ENCODE results near the gene GULP1. TPM values are rescaled to one million over a fixed set of nuclear protein-coding genes. Genes with fewer than 3 reads are reported as not detected.

Gene GULP1
- total RNA-seq, 1 donor from 2014 or later = 29.5 TPM

DNA sequence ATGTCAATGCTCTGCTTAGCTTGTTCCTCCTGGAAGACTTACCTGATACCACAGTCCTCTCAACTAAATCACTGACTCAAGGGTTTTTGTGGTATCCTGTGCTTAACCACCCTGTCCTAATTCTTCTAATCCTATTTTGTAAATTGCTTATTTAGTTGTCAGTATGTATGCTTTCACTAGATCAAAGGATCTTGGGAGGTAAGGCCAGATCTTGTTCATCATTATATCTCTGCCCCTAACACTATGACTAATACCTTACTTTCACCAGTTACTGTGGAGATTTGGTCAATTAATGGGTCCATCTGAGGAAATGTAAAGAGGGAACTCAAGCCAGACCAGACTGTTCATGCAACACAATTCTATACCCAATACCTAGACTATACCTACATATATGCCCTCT lies 203.2 kb downstream of the GULP1 start:
- H3K27me3 Mint-ChIP-seq (ENCODE audit: low read depth) = no peaks in the 10 kb centered on the region
- no peak for DNase-seq (ENCODE audit: low spot score)
- peaks cover 2% of the 10 kb centered on the region for H3K36me3 Mint-ChIP-seq (ENCODE audit: low read depth)
- peaks cover 5% of the 10 kb centered on the region for H3K9me3 Mint-ChIP-seq (ENCODE audit: low read depth)
- H3K4me1 Mint-ChIP-seq (ENCODE audit: low read depth) = peaks cover 21% of the 10 kb centered on the region
- no peak overlapping the region for H3K27ac Mint-ChIP-seq (ENCODE audit: unreplicated experiment)
- TF ChIP-seq, protein P1, sequence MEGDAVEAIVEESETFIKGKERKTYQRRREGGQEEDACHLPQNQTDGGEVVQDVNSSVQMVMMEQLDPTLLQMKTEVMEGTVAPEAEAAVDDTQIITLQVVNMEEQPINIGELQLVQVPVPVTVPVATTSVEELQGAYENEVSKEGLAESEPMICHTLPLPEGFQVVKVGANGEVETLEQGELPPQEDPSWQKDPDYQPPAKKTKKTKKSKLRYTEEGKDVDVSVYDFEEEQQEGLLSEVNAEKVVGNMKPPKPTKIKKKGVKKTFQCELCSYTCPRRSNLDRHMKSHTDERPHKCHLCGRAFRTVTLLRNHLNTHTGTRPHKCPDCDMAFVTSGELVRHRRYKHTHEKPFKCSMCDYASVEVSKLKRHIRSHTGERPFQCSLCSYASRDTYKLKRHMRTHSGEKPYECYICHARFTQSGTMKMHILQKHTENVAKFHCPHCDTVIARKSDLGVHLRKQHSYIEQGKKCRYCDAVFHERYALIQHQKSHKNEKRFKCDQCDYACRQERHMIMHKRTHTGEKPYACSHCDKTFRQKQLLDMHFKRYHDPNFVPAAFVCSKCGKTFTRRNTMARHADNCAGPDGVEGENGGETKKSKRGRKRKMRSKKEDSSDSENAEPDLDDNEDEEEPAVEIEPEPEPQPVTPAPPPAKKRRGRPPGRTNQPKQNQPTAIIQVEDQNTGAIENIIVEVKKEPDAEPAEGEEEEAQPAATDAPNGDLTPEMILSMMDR (IDR thresholded peaks at IDR 0.05) = no peak
- H3K4me3 Mint-ChIP-seq (ENCODE audit: unreplicated experiment) = no peak overlapping the region

DNA sequence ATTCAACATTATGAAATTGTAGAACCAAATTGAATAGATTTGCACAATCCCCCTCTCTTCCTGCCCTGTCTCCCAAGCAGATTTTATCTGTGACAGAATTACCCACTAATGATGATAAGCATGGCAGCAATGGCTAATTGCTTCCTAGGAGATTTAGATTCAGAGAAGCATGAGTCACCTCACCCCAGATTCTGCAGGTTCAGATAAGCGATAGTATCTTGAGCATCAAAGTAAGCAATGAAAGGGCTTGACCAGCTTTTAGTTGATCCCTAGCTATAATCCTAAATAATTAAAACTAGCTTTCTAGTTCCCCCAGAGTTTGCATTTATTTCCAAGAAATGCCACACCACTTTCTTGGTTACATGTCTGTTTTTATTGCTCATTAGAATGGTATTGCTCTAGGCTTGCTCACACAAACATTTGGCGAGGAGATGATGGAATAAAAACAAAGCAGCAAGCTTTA lies 204.3 kb downstream of the GULP1 start:
- Mint-ChIP-seq H3K4me1 (ENCODE audit: low read depth) (peaks cover 21% of the 10 kb centered on the region), H3K36me3 (ENCODE audit: low read depth) (peaks cover 2% of the 10 kb centered on the region), H3K27ac (ENCODE audit: unreplicated experiment) (no peak overlapping the region), H3K27me3 (ENCODE audit: low read depth) (no peaks in the 10 kb centered on the region), H3K9me3 (ENCODE audit: low read depth) (peaks cover 5% of the 10 kb centered on the region), H3K4me3 (ENCODE audit: unreplicated experiment) (no peak overlapping the region)
- TF ChIP-seq, protein P1 (IDR thresholded peaks at IDR 0.05) = no peak
- DNase-seq (ENCODE audit: low spot score) = no peak

DNA sequence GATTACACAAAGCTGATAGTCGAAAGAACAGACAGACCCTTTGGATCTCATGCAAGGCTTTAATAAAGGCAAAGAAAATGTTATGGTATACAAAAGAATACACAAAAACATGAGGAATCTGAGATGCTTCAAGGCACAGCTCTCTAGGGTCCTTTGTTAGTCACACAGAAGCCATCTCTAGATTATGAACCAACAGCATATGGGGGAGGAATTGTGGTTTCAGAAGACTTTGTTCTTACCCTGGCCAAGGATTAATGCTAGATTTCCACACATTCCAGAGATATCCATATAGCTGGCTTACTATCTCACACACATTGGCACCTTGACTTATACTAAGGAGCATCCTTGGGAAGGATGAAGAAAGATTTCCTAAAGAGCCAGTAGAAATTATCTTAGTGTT lies 206.1 kb downstream of the GULP1 start:
- Mint-ChIP-seq H3K4me1 (ENCODE audit: low read depth) (peaks cover 16% of the 10 kb centered on the region), H3K27me3 (ENCODE audit: low read depth) (no peaks in the 10 kb centered on the region)

DNA sequence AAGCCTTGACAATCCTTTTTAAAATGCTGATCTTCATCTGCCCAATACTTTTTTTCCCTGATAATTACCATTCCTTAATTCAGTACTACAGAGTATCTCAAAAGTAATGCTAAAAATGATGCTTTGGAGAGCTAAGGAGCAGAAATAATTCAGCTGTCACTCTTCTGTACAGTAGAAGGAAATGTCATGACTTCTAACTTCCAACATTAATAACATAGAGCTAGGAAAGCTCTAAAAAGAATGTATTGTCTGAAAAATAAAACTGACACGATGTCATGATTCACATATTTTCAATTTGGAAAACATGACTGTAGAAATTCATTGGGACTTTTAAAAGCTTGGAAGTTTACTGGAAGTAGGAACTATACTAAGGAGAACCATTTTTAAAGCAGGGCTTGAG lies 212.3 kb downstream of the GULP1 start:
- DNase-seq (ENCODE audit: low spot score) = no peak
- TF ChIP-seq, protein P1 (IDR thresholded peaks at IDR 0.05) = no peak
- Mint-ChIP-seq H3K36me3 (ENCODE audit: low read depth) (no peaks in the 10 kb centered on the region), H3K27ac (ENCODE audit: unreplicated experiment) (peak overlapping the region; percentile 53), H3K27me3 (ENCODE audit: low read depth) (no peaks in the 10 kb centered on the region), H3K9me3 (ENCODE audit: low read depth) (no peaks in the 10 kb centered on the region), H3K4me1 (ENCODE audit: low read depth) (peaks cover 16% of the 10 kb centered on the region), H3K4me3 (ENCODE audit: unreplicated experiment) (no peak overlapping the region)

More for the DNA sequence above, 206.1 kb downstream of the GULP1 start:
- TF ChIP-seq, protein P1 (IDR thresholded peaks at IDR 0.05) = no peak
- Mint-ChIP-seq H3K9me3 (ENCODE audit: low read depth) (peaks cover 5% of the 10 kb centered on the region), H3K36me3 (ENCODE audit: low read depth) (peaks cover 2% of the 10 kb centered on the region), H3K27ac (ENCODE audit: unreplicated experiment) (no peak overlapping the region), H3K4me3 (ENCODE audit: unreplicated experiment) (no peak overlapping the region)
- no peak for DNase-seq (ENCODE audit: low spot score)

DNA sequence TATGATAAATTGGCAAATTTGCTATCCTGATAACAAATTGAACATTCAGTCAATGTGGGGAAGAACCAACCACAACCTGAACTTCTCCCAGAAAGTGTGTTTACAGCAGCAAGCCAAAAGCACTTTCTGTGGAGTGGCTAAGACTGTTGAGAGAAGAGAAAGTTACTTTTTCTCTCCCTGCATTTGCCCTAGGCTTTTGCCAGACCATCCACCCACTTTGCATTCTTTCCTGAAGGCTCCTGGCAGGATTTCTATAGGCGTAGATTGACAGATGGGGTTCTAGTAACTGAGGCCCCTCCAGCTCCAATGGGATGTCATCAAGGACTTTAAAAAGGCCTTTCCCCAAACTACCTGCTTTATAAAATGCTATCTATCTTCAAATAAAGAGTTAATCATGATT lies 215.2 kb downstream of the GULP1 start:
- H3K27ac Mint-ChIP-seq (ENCODE audit: unreplicated experiment) = no peak overlapping the region
- H3K27me3 Mint-ChIP-seq (ENCODE audit: low read depth) = no peaks in the 10 kb centered on the region
- H3K9me3 Mint-ChIP-seq (ENCODE audit: low read depth) = no peaks in the 10 kb centered on the region
- TF ChIP-seq, protein P1 (IDR thresholded peaks at IDR 0.05) = no peak
- H3K4me1 Mint-ChIP-seq (ENCODE audit: low read depth) = peaks cover 12% of the 10 kb centered on the region
- H3K4me3 Mint-ChIP-seq (ENCODE audit: unreplicated experiment) = no peak overlapping the region
- no peaks in the 10 kb centered on the region for H3K36me3 Mint-ChIP-seq (ENCODE audit: low read depth)
- no peak for DNase-seq (ENCODE audit: low spot score)

Measured in chondrocyte (in vitro differentiated cells).